ENCODE results near the gene HUNK.

Gene HUNK

GRCh38 chr21:31872072-31872451 lies 758 bp upstream of the HUNK start:
- Mint-ChIP-seq H3K9me3 (no peaks in the 10 kb centered on the region), H3K27ac (peak overlapping the region; percentile 82 to 96 (median 94)), H3K4me3 (peak overlapping the region; percentile 93 to 96 (median 94)), H3K36me3 (ENCODE audit: low read depth) (peaks cover 5% of the 10 kb centered on the region), H3K4me1 (peaks cover 38% of the 10 kb centered on the region), H3K27me3 (ENCODE audit: low read depth) (peaks cover 17% of the 10 kb centered on the region)
- TF ChIP-seq CTCF (IDR thresholded peaks at IDR 0.05; ENCODE audit: unreplicated experiment in 3 of 3), result no peak

GRCh38 chr21:31873275-31873695 lies 465 bp downstream of the HUNK start:
- no peak for TF ChIP-seq CTCF (IDR thresholded peaks at IDR 0.05; ENCODE audit: unreplicated experiment in 3 of 3)
- Mint-ChIP-seq H3K36me3 (ENCODE audit: low read depth) (peaks cover 5% of the 10 kb centered on the region), H3K4me3 (peak overlapping the region in 1 of 3 experiments; percentile 94), H3K9me3 (no peaks in the 10 kb centered on the region), H3K27ac (no peak overlapping the region), H3K4me1 (peaks cover 46% of the 10 kb centered on the region), H3K27me3 (ENCODE audit: low read depth) (peaks cover 17% of the 10 kb centered on the region)

- peaks cover 5% of the 10 kb centered on the region for H3K36me3 Mint-ChIP-seq (ENCODE audit: low read depth)
- peak; percentile 64 to 71 (median 70) for TF ChIP-seq CTCF (IDR thresholded peaks at IDR 0.05; ENCODE audit: unreplicated experiment in 3 of 3)
- H3K27me3 Mint-ChIP-seq (ENCODE audit: low read depth), result peaks cover 14% of the 10 kb centered on the region
- H3K4me1 Mint-ChIP-seq, result peaks cover 51% of the 10 kb centered on the region
- H3K9me3 Mint-ChIP-seq, result no peaks in the 10 kb centered on the region
- peak overlapping the region; percentile 61 to 84 (median 74) for H3K27ac Mint-ChIP-seq
- H3K4me3 Mint-ChIP-seq, result peak overlapping the region; percentile 89 to 94 (median 90)
Observed at GRCh38 chr21:31873696-31874599, 1.1 kb downstream of the HUNK start.

GRCh38 chr21:31874812-31875212 lies 2.0 kb downstream of the HUNK start:
- Mint-ChIP-seq H3K9me3 (no peaks in the 10 kb centered on the region), H3K27me3 (ENCODE audit: low read depth) (peaks cover 10% of the 10 kb centered on the region), H3K4me3 (peak overlapping the region; percentile 89 to 94 (median 90)), H3K4me1 (peaks cover 60% of the 10 kb centered on the region), H3K27ac (peak overlapping the region; percentile 61 to 91 (median 84)), H3K36me3 (ENCODE audit: low read depth) (peaks cover 5% of the 10 kb centered on the region)
- TF ChIP-seq CTCF (IDR thresholded peaks at IDR 0.05; ENCODE audit: unreplicated experiment in 3 of 3), result no peak

GRCh38 chr21:31875496-31876015 lies 2.7 kb downstream of the HUNK start:
- Mint-ChIP-seq H3K27ac (peak overlapping the region; percentile 61 to 91 (median 84)), H3K4me1 (peaks cover 62% of the 10 kb centered on the region)

More at GRCh38 chr21:31875496-31876015, 2.7 kb downstream of the HUNK start:
- peaks cover 5% of the 10 kb centered on the region for H3K36me3 Mint-ChIP-seq (ENCODE audit: low read depth)
- no peaks in the 10 kb centered on the region for H3K9me3 Mint-ChIP-seq
- TF ChIP-seq CTCF (IDR thresholded peaks at IDR 0.05; ENCODE audit: unreplicated experiment in 3 of 3), result no peak
- peak overlapping the region; percentile 89 to 94 (median 90) for H3K4me3 Mint-ChIP-seq
- H3K27me3 Mint-ChIP-seq (ENCODE audit: low read depth), result peaks cover 8% of the 10 kb centered on the region

Data from nephron (organoid).